ENCODE results near the gene G0S2. TPM values are rescaled to one million over a fixed set of nuclear protein-coding genes. Genes with fewer than 3 reads are reported as not detected.

G0S2 gene
- total and polyA plus RNA-seq, 4 donors: 9.6 to 347 (median 166) TPM

GRCh38 chr1:209670441-209671082, 4.7 kb upstream of the G0S2 start:
- no peak overlapping the region for H3K27ac ChIP-seq (ENCODE audit: low read depth in 1 of 2, low read length in 2 of 2)
- no peak for DNase-seq (ENCODE audit: low spot score)
- WGBS: 38% methylated on average over 1 of the region's 1 CpG
- no peaks in the 10 kb centered on the region for H3K36me3 ChIP-seq (ENCODE audit: control insufficient read depth in 4 of 4, insufficient read depth in 3 of 4, low read depth in 1 of 4, low read length in 3 of 4)
- H3K27me3 ChIP-seq (ENCODE audit: control insufficient read depth in 4 of 4, insufficient read depth in 4 of 4, low read length in 3 of 4): no peaks in the 10 kb centered on the region
- no peaks in the 10 kb centered on the region for H3K9me3 ChIP-seq (ENCODE audit: control insufficient read depth in 4 of 4, low read length in 3 of 4)
- H3K4me1 ChIP-seq (ENCODE audit: control insufficient read depth in 4 of 4, insufficient read depth in 4 of 4, low read length in 3 of 4): peaks cover 13 to 57% (median 39%) of the 10 kb centered on the region in 4 donors
- H3K4me3 ChIP-seq (ENCODE audit: low read depth in 1 of 3, low read length in 3 of 3): no peak overlapping the region
- no peak for TF ChIP-seq GABPA (IDR thresholded peaks at IDR 0.05 in 1 of 2, conservative IDR thresholded peaks at IDR 0.05 in 1 of 2)
- peak in 1 of 2 donors; percentile 34 for TF ChIP-seq JUND (IDR thresholded peaks at IDR 0.05)
- TF ChIP-seq, protein P1, sequence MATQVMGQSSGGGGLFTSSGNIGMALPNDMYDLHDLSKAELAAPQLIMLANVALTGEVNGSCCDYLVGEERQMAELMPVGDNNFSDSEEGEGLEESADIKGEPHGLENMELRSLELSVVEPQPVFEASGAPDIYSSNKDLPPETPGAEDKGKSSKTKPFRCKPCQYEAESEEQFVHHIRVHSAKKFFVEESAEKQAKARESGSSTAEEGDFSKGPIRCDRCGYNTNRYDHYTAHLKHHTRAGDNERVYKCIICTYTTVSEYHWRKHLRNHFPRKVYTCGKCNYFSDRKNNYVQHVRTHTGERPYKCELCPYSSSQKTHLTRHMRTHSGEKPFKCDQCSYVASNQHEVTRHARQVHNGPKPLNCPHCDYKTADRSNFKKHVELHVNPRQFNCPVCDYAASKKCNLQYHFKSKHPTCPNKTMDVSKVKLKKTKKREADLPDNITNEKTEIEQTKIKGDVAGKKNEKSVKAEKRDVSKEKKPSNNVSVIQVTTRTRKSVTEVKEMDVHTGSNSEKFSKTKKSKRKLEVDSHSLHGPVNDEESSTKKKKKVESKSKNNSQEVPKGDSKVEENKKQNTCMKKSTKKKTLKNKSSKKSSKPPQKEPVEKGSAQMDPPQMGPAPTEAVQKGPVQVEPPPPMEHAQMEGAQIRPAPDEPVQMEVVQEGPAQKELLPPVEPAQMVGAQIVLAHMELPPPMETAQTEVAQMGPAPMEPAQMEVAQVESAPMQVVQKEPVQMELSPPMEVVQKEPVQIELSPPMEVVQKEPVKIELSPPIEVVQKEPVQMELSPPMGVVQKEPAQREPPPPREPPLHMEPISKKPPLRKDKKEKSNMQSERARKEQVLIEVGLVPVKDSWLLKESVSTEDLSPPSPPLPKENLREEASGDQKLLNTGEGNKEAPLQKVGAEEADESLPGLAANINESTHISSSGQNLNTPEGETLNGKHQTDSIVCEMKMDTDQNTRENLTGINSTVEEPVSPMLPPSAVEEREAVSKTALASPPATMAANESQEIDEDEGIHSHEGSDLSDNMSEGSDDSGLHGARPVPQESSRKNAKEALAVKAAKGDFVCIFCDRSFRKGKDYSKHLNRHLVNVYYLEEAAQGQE (IDR thresholded peaks at IDR 0.05): no peak
- TF ChIP-seq HNF4A (conservative IDR thresholded peaks at IDR 0.05): peak; percentile 71 to 75
- TF ChIP-seq ATF3 (IDR thresholded peaks at IDR 0.05): peak; percentile 37
- peak in 1 of 2 donors; percentile 16 for TF ChIP-seq RAD21 (IDR thresholded peaks at IDR 0.05)
- no peak for TF ChIP-seq FOXA2 (IDR thresholded peaks at IDR 0.05)
- TF ChIP-seq CTCF (IDR thresholded peaks at IDR 0.05; ENCODE audit: low read depth, low read length, missing input control): no peak
- TF ChIP-seq RXRA (IDR thresholded peaks at IDR 0.05): peak; percentile 69 to 82
- peak; percentile 10 for TF ChIP-seq FOXA1 (IDR thresholded peaks at IDR 0.05)
- TF ChIP-seq HNF4G (IDR thresholded peaks at IDR 0.05): no peak
- no peak for TF ChIP-seq NR2F2 (IDR thresholded peaks at IDR 0.05)
- TF ChIP-seq, protein P2, sequence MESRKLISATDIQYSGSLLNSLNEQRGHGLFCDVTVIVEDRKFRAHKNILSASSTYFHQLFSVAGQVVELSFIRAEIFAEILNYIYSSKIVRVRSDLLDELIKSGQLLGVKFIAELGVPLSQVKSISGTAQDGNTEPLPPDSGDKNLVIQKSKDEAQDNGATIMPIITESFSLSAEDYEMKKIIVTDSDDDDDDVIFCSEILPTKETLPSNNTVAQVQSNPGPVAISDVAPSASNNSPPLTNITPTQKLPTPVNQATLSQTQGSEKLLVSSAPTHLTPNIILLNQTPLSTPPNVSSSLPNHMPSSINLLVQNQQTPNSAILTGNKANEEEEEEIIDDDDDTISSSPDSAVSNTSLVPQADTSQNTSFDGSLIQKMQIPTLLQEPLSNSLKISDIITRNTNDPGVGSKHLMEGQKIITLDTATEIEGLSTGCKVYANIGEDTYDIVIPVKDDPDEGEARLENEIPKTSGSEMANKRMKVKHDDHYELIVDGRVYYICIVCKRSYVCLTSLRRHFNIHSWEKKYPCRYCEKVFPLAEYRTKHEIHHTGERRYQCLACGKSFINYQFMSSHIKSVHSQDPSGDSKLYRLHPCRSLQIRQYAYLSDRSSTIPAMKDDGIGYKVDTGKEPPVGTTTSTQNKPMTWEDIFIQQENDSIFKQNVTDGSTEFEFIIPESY (IDR thresholded peaks at IDR 0.05): peak; percentile 59
- no peak for TF ChIP-seq EGR1 (IDR thresholded peaks at IDR 0.05; ENCODE audit: low read depth in 2 of 2)
- TF ChIP-seq YY1 (IDR thresholded peaks at IDR 0.05): peak; percentile 65
- TF ChIP-seq MAX (IDR thresholded peaks at IDR 0.05): peak; percentile 77
- TF ChIP-seq TAF1 (conservative IDR thresholded peaks at IDR 0.05): no peak
- TF ChIP-seq SP1 (IDR thresholded peaks at IDR 0.05): peak; percentile 60
- H3K9ac ChIP-seq (ENCODE audit: low read depth in 1 of 2, low read length in 2 of 2): no peak overlapping the region
